Tongue (tissue), 2 donors: ENCODE results near the gene PDK3. TPM values are rescaled to one million over a fixed set of nuclear protein-coding genes. Genes with fewer than 3 reads are reported as not detected.

Source experiments
- DNase-seq: peaks from one replicate; pipeline ENCODE4 v3.0.0-alpha.2; 2015
- total RNA-seq: library from RNA; depleted of rRNA; stranded (reverse); fragments of >200 nt; gene quantifications from one replicate; pipeline ENCODE4 v1.2.3, GENCODE V29; 2014

Gene PDK3
- total RNA-seq, 1 donor from 2014 or later, result 22.2 TPM

GRCh38 chrX:24482823-24483415, 17.8 kb downstream of the PDK3 start:
- DNase-seq, result no peak

- no peak for DNase-seq
Observed at GRCh38 chrX:24483596-24483995, 18.5 kb downstream of the PDK3 start.

GRCh38 chrX:24485323-24485722, 20.2 kb downstream of the PDK3 start:
- DNase-seq, result no peak

GRCh38 chrX:24485976-24486680, 21.0 kb downstream of the PDK3 start:
- no peak for DNase-seq

GRCh38 chrX:24487571-24487970, 22.5 kb downstream of the PDK3 start:
- no peak for DNase-seq

GRCh38 chrX:24491741-24492140, 26.7 kb downstream of the PDK3 start:
- no peak for DNase-seq

GRCh38 chrX:24493740-24494581, 28.9 kb downstream of the PDK3 start:
- DNase-seq, result no peak

GRCh38 chrX:24494647-24495075, 29.6 kb downstream of the PDK3 start:
- DNase-seq, result peak; percentile 77

GRCh38 chrX:24495700-24496099, 30.6 kb downstream of the PDK3 start:
- no peak for DNase-seq

- DNase-seq, result peak; percentile 29
Observed at GRCh38 chrX:24498181-24498580, 33.1 kb downstream of the PDK3 start.

- DNase-seq, result peak; percentile 7
Observed at GRCh38 chrX:24498975-24499374, 33.9 kb downstream of the PDK3 start.

- DNase-seq, result no peak
Observed at GRCh38 chrX:24506082-24506481, 41.0 kb downstream of the PDK3 start.

- no peak for DNase-seq
Observed at GRCh38 chrX:24508375-24508774, 43.3 kb downstream of the PDK3 start.

- DNase-seq, result no peak
Observed at GRCh38 chrX:24513416-24513815, 48.3 kb downstream of the PDK3 start.

- DNase-seq, result peak; percentile 37
Observed at GRCh38 chrX:24515447-24515846, 50.4 kb downstream of the PDK3 start.

GRCh38 chrX:24520472-24520871, 55.4 kb downstream of the PDK3 start:
- DNase-seq, result no peak

- DNase-seq, result no peak
Observed at GRCh38 chrX:24525455-24525854, 60.4 kb downstream of the PDK3 start.

- DNase-seq, result no peak
Observed at GRCh38 chrX:24526616-24527015, 61.5 kb downstream of the PDK3 start.

- no peak for DNase-seq
Observed at GRCh38 chrX:24528605-24529004, 63.5 kb downstream of the PDK3 start.

- DNase-seq, result no peak
Observed at GRCh38 chrX:24536551-24536950, 71.5 kb downstream of the PDK3 start.

GRCh38 chrX:24542756-24543155, 77.7 kb downstream of the PDK3 start:
- DNase-seq, result peak; percentile 12

GRCh38 chrX:24547961-24548360, 82.9 kb downstream of the PDK3 start:
- DNase-seq, result no peak

- no peak for DNase-seq
Observed at GRCh38 chrX:24550166-24550565, 85.1 kb downstream of the PDK3 start.
